GM12875 (cell line): Measurements from ENCODE around the gene FRAS1.

ENCODE experiments used
- H3K4me3 ChIP-seq: one replicate; pipeline ENCODE4 v1.5.1; 2011; ENCODE audit warnings: low read depth, low read length, control low read depth
- CTCF ChIP-seq: IDR thresholded peaks from 2 replicates; pipeline ENCODE4 v1.5.1; 2011; ENCODE audit warnings: low read depth, mild to moderate bottlenecking, control low read depth, inconsistent platforms, low read length, moderate library complexity, borderline replicate concordance; ENCODE audit not compliant: insufficient read depth

Gene FRAS1

GRCh38 chr4:78226279-78226678 lies 169.2 kb downstream of the FRAS1 start:
- TF ChIP-seq CTCF: no peak
- no peak overlapping the region for H3K4me3 ChIP-seq

GRCh38 chr4:78227411-78228057 lies 170.4 kb downstream of the FRAS1 start:
- TF ChIP-seq CTCF: no peak
- no peak overlapping the region for H3K4me3 ChIP-seq

GRCh38 chr4:78235800-78236199 lies 178.7 kb downstream of the FRAS1 start:
- no peak overlapping the region for H3K4me3 ChIP-seq
- no peak for TF ChIP-seq CTCF

- TF ChIP-seq CTCF: no peak
- no peak overlapping the region for H3K4me3 ChIP-seq
Observed at GRCh38 chr4:78237360-78237759, 180.2 kb downstream of the FRAS1 start.

GRCh38 chr4:78242071-78242470 lies 184.9 kb downstream of the FRAS1 start:
- no peak for TF ChIP-seq CTCF
- no peak overlapping the region for H3K4me3 ChIP-seq

- no peak overlapping the region for H3K4me3 ChIP-seq
Observed at GRCh38 chr4:78244705-78245485, 187.8 kb downstream of the FRAS1 start.

More at GRCh38 chr4:78244705-78245485, 187.8 kb downstream of the FRAS1 start:
- TF ChIP-seq CTCF: no peak
